ENCODE measurements around the gene ITGA5. TPM values are rescaled to one million over a fixed set of nuclear protein-coding genes. Genes with fewer than 3 reads are reported as not detected.

The ITGA5 gene
- total and polyA plus RNA-seq, 12 donors: 31.9 to 154 (median 48.8) TPM

- DNase-seq (peak; percentile 70 to 85), ATAC-seq (peak; percentile 59 to 75 (median 70))
- WGBS, 2 donors: 4 to 7% methylated on average over 33 to 44 of the region's 44 CpGs
- Histone ChIP-seq H3K36me3 (peaks cover 0 to 28% (median 0%) of the 10 kb centered on the region in 9 donors), H3K9me3 (no peaks in the 10 kb centered on the region), H3K27me3 (no peaks in the 10 kb centered on the region), H3K4me3 (peak overlapping the region; percentile 18 to 60 (median 48)), H3K27ac (peak overlapping the region in 9 of 10 donors; percentile 18 to 86 (median 75)), H3K4me1 (peaks cover 19 to 75% (median 59%) of the 10 kb centered on the region in 9 donors)
- intact Hi-C loops (cut with DNase I): loop anchor here in 1 of 10 donors (10.0 kb wide), 1 partner anchor 365 kb away; the partner anchor contains the start of genes HOXC8 and HOXC9
- TF ChIP-seq CTCF (IDR thresholded peaks at IDR 0.05): peak; percentile 82 to 96 (median 93)
Measured at GRCh38 chr12:54370171-54370730, 48.8 kb downstream of the ITGA5 start.

GRCh38 chr12:54369597-54370131, 49.4 kb downstream of the ITGA5 start:
- Histone ChIP-seq H3K4me1 (peaks cover 16 to 74% (median 53%) of the 10 kb centered on the region in 9 donors), H3K27ac (peak overlapping the region in 8 of 10 donors; percentile 62 to 86 (median 76)), H3K9me3 (no peaks in the 10 kb centered on the region), H3K4me3 (peak overlapping the region; percentile 18 to 60 (median 48)), H3K27me3 (no peaks in the 10 kb centered on the region), H3K36me3 (peaks cover 0 to 28% (median 0%) of the 10 kb centered on the region in 9 donors)
- DNase-seq (no peak), ATAC-seq (peak in 7 of 8 donors; percentile 3 to 31 (median 11))
- 30 to 37% methylated on average over 17 to 21 of the region's 21 CpGs for WGBS, 2 donors
- no peak for TF ChIP-seq CTCF (IDR thresholded peaks at IDR 0.05)
- intact Hi-C loops (cut with DNase I): loop anchor here (2.0 to 10.0 kb wide), 10 partner anchors 42 to 365 kb away; partner anchors contain the start of genes CBX5 (in 2 of the 10), HNRNPA1 (in 2 of the 10), COPZ1 (in 1 of the 10) and HOXC8 (in 1 of the 10)

- WGBS, 2 donors: 22 to 27% methylated on average over 39 to 40 of the region's 40 CpGs
- DNase-seq (peak; percentile 91 to 93), ATAC-seq (peak; percentile 59 to 85 (median 71))
- intact Hi-C loops (cut with DNase I): loop anchor here (2.0 to 10.0 kb wide), 9 partner anchors 42 to 152 kb away; partner anchors contain the start of genes CBX5 (in 2 of the 10), HNRNPA1 (in 2 of the 10) and COPZ1 (in 1 of the 10)
- Histone ChIP-seq H3K9me3 (no peaks in the 10 kb centered on the region), H3K4me1 (peaks cover 11 to 74% (median 47%) of the 10 kb centered on the region in 9 donors), H3K36me3 (peaks cover 0 to 25% (median 0%) of the 10 kb centered on the region in 9 donors), H3K27me3 (no peaks in the 10 kb centered on the region), H3K27ac (peak overlapping the region in 8 of 10 donors; percentile 62 to 86 (median 76)), H3K4me3 (peak overlapping the region; percentile 18 to 60 (median 48))
- TF ChIP-seq CTCF (IDR thresholded peaks at IDR 0.05): peak; percentile 62 to 90 (median 83)
Measured at GRCh38 chr12:54368709-54369596, 50.1 kb downstream of the ITGA5 start.

Data from heart right ventricle (tissue), 16 donors.